GM23248 (cell line): ENCODE results near the gene KRTAP4-9. TPM values are rescaled to one million over a fixed set of nuclear protein-coding genes. Genes with fewer than 3 reads are reported as not detected.
A peak's percentile ranks its signal among the peaks of the same experiment; 100 is the strongest.
"Not testable (repeated sequence)": the region's sequence is repeated elsewhere in the genome, so short reads cannot be mapped to it uniquely, and the experiment has no call there.

ENCODE experiments used
- DNase-seq: peaks from one replicate; pipeline ENCODE4 v3.0.0-alpha.2; 2015
- H2AFZ ChIP-seq: fragments of 200-600 bp; sonication (generic); 2 replicates; pipeline ENCODE4 v1.6.1; 2016; ENCODE audit warnings: antibody characterized with exemption
- H3F3A ChIP-seq: fragments of 200-600 bp; sonication (generic); 2 replicates; pipeline ENCODE4 v1.6.1; 2016; ENCODE audit warnings: mild to moderate bottlenecking, antibody characterized with exemption, mixed run types; ENCODE audit not compliant: insufficient read depth
- H3K27ac ChIP-seq: fragments of 200-600 bp; sonication (generic); 2 replicates; pipeline ENCODE4 v1.5.1; 2016; ENCODE audit warnings: mild to moderate bottlenecking
- H3K27me3 ChIP-seq: fragments of 200-600 bp; sonication (generic); replicated peaks from 2 replicates; pipeline ENCODE4 v1.6.1; 2016; ENCODE audit warnings: mild to moderate bottlenecking; ENCODE audit not compliant: insufficient read depth
- H3K36me3 ChIP-seq: fragments of 200-600 bp; sonication (generic); 2 replicates; pipeline ENCODE4 v1.6.1; 2016; ENCODE audit warnings: low read depth, mild to moderate bottlenecking
- H3K4me1 ChIP-seq: fragments of 200-600 bp; sonication (generic); 2 replicates; pipeline ENCODE4 v1.6.1; 2016; ENCODE audit warnings: mild to moderate bottlenecking; ENCODE audit not compliant: insufficient read depth
- H3K4me2 ChIP-seq: fragments of 200-600 bp; sonication (generic); one replicate; pipeline ENCODE4 v1.6.1; 2016; ENCODE audit warnings: mild to moderate bottlenecking; ENCODE audit not compliant: unreplicated experiment
- H3K4me3 ChIP-seq: fragments of 200-600 bp; sonication (generic); 2 replicates; pipeline ENCODE4 v1.5.1; 2016; ENCODE audit warnings: mild to moderate bottlenecking
- H3K79me2 ChIP-seq: fragments of 200-600 bp; sonication (generic); 2 replicates; pipeline ENCODE4 v1.6.1; 2016; ENCODE audit warnings: mild to moderate bottlenecking; ENCODE audit not compliant: insufficient read depth
- H3K9ac ChIP-seq: fragments of 200-600 bp; sonication (generic); 2 replicates; pipeline ENCODE4 v1.6.1; 2016; ENCODE audit warnings: mild to moderate bottlenecking
- H3K9me2 ChIP-seq: fragments of 200-600 bp; sonication (generic); 2 replicates; pipeline ENCODE4 v1.6.1; 2016; ENCODE audit warnings: mixed run types, mild to moderate bottlenecking, moderate library complexity; ENCODE audit not compliant: insufficient read depth
- H3K9me3 ChIP-seq: fragments of 200-600 bp; sonication (generic); one replicate; pipeline ENCODE4 v1.6.1; 2017; ENCODE audit warnings: low read depth
- H4K20me1 ChIP-seq: fragments of 200-600 bp; sonication (generic); 2 replicates; pipeline ENCODE4 v1.6.0; 2016; ENCODE audit not compliant: insufficient read depth
- EZH2 ChIP-seq: fragments of 200-600 bp; sonication (generic); IDR thresholded peaks from 2 replicates; pipeline ENCODE4 v1.6.1; 2018; ENCODE audit warnings: antibody characterized with exemption, mild to moderate bottlenecking; ENCODE audit not compliant: insufficient read depth, poor library complexity, severe bottlenecking
- EZH2phosphoT487 ChIP-seq: fragments of 200-600 bp; sonication (generic); IDR thresholded peaks from 2 replicates; pipeline ENCODE4 v1.6.1; 2018; ENCODE audit warnings: antibody characterized with exemption, moderate library complexity, mild to moderate bottlenecking, low read depth; ENCODE audit not compliant: insufficient read depth
- WGBS, 2 experiments: methylation state at CpG; one replicate each; pipeline ENCODE4 v1.1.6; 2015 to 2017; ENCODE audit warnings: low lambda C conversion rate in 2 of 2, low coverage in 1 of 2; ENCODE audit errors: missing lambda C conversion rate in 2 of 2; 5-methylcytosine and 5-hydroxymethylcytosine counted together
- in situ Hi-C: fragments of 300-500 bp; cut with MboI; formaldehyde crosslinking; loops from 2 replicates; pipeline ENCODE4 v1.15.0; 2020
- polyA plus RNA-seq: library from polyadenylated mRNA; unstranded; fragments of >200 nt; fragmentation: Nextera tagmentation; extraction: Ambion mirVana; gene quantifications from 2 replicates; pipeline ENCODE4 v1.2.1, GENCODE V29; 2016
- total RNA-seq: library from RNA; depleted of rRNA; stranded (reverse); fragments of >200 nt; shearing (Covaris generic); gene quantifications from 2 replicates; pipeline ENCODE4 v1.2.3, GENCODE V29; 2014

The KRTAP4-9 gene
- total and polyA plus RNA-seq, 2 experiments from 2014 or later = 0.51 TPM; not detected in 1

GRCh38 chr17:41096055-41096454 lies 9.1 kb upstream of the KRTAP4-9 start:
- no peak overlapping the region for H3K9ac ChIP-seq
- H3K27me3 ChIP-seq = no peaks in the 10 kb centered on the region
- no peak overlapping the region for H3K27ac ChIP-seq
- no peaks in the 10 kb centered on the region for H3K79me2 ChIP-seq
- no peaks in the 10 kb centered on the region for H3K9me2 ChIP-seq
- no peak overlapping the region for H2AFZ ChIP-seq
- H3K4me1 ChIP-seq = peaks cover 26% of the 10 kb centered on the region
- TF ChIP-seq EZH2phosphoT487 (no peak), EZH2 (no peak)
- DNase-seq = no peak
- peaks cover 30% of the 10 kb centered on the region for H3F3A ChIP-seq
- no peak overlapping the region for H3K4me3 ChIP-seq
- 95 to 99% methylated on average over 7 of the region's 7 CpGs for WGBS, 2 experiments
- H3K9me3 ChIP-seq = no peaks in the 10 kb centered on the region
- no peaks in the 10 kb centered on the region for H4K20me1 ChIP-seq
- in situ Hi-C loops = no loop called here
- no peak overlapping the region for H3K4me2 ChIP-seq
- H3K36me3 ChIP-seq = no peaks in the 10 kb centered on the region

- H3K9ac ChIP-seq = no peak within 1 kb of the TSS
- DNase-seq = no peak
- H3K27ac ChIP-seq = peak within 1 kb of the TSS; percentile 65
- WGBS, 2 experiments = 56 to 59% methylated on average over 4 of the region's 4 CpGs
- peaks cover 30% of the 10 kb centered on the region for H3F3A ChIP-seq
- peaks cover 26% of the 10 kb centered on the region for H3K4me1 ChIP-seq
- no peaks in the 10 kb centered on the region for H3K27me3 ChIP-seq
- TF ChIP-seq EZH2 = no peak
- no peak for TF ChIP-seq EZH2phosphoT487
- no peak within 1 kb of the TSS for H2AFZ ChIP-seq
- no peak within 1 kb of the TSS for H3K4me3 ChIP-seq
- H3K9me3 ChIP-seq = no peaks in the 10 kb centered on the region
- in situ Hi-C loops = no loop called here
- no peaks in the 10 kb centered on the region for H3K79me2 ChIP-seq
- no peaks in the 10 kb centered on the region for H4K20me1 ChIP-seq
- H3K36me3 ChIP-seq = no peaks in the 10 kb centered on the region
- H3K4me2 ChIP-seq = peak within 1 kb of the TSS; percentile 65
- no peaks in the 10 kb centered on the region for H3K9me2 ChIP-seq
Observed at GRCh38 chr17:41098042-41098441, 7.1 kb upstream of the KRTAP4-9 start, which contains the start of gene KRTAP4-8. Gene KRTAP4-8 (minus strand): TSS chr17:41098142. CDS start chr17:41098084, 58 bp downstream.

GRCh38 chr17:41098481-41098880 lies 6.7 kb upstream of the KRTAP4-9 start:
- peaks cover 34% of the 10 kb centered on the region for H3F3A ChIP-seq
- peak overlapping the region; percentile 65 for H3K27ac ChIP-seq
- no peaks in the 10 kb centered on the region for H4K20me1 ChIP-seq
- H2AFZ ChIP-seq = no peak overlapping the region
- H3K9me2 ChIP-seq = no peaks in the 10 kb centered on the region
- TF ChIP-seq EZH2 = no peak
- no peak for TF ChIP-seq EZH2phosphoT487
- DNase-seq = peak; percentile 76
- H3K4me2 ChIP-seq = peak overlapping the region; percentile 65
- H3K27me3 ChIP-seq = no peaks in the 10 kb centered on the region
- H3K79me2 ChIP-seq = no peaks in the 10 kb centered on the region
- no peak overlapping the region for H3K4me3 ChIP-seq
- no peaks in the 10 kb centered on the region for H3K36me3 ChIP-seq
- H3K9me3 ChIP-seq = no peaks in the 10 kb centered on the region
- in situ Hi-C loops = no loop called here
- H3K4me1 ChIP-seq = peaks cover 28% of the 10 kb centered on the region
- H3K9ac ChIP-seq = no peak overlapping the region
- 34 to 43% methylated on average over 6 of the region's 6 CpGs for whole genome bisulfite sequencing, 2 experiments

- H3K4me3 ChIP-seq = not testable (repeated sequence)
- WGBS, 2 experiments = 42 to 46% methylated on average over 7 of the region's 7 CpGs
Observed at GRCh38 chr17:41099682-41100480, 5.3 kb upstream of the KRTAP4-9 start.

More at GRCh38 chr17:41099682-41100480, 5.3 kb upstream of the KRTAP4-9 start:
- H3K4me2 ChIP-seq = peak overlapping the region; percentile 6
- H3K36me3 ChIP-seq, H3K9me3 ChIP-seq, H3K27me3 ChIP-seq, H2AFZ ChIP-seq, in situ Hi-C loops, H3K9ac ChIP-seq, H3K79me2 ChIP-seq, H4K20me1 ChIP-seq, H3K9me2 ChIP-seq: not testable (repeated sequence)
- peak overlapping the region; percentile 65 for H3K27ac ChIP-seq
- peaks cover 45% of the 10 kb centered on the region for H3F3A ChIP-seq
- peaks cover 40% of the 10 kb centered on the region for H3K4me1 ChIP-seq
- peak; percentile 85 for DNase-seq
